GM19324 (cell line): ENCODE data around the gene NAXE.
"Not testable (repeated sequence)": the region's sequence is repeated elsewhere in the genome, so short reads cannot be mapped to it uniquely, and the experiment has no call there.

Experiments
- ATAC-seq: cut with Tn5 transposase; IDR thresholded peaks from one replicate; pipeline ENCODE4 v1.9.1; 2021; ENCODE audit warnings: mild to moderate bottlenecking, moderate library complexity; ENCODE audit not compliant: unreplicated experiment, low FRiP score

The NAXE gene

GRCh38 chr1:156566436-156566835 is 25.1 kb upstream of the NAXE start:
- ATAC-seq: no peak

GRCh38 chr1:156571261-156571852 is 20.2 kb upstream of the NAXE start:
- no peak for ATAC-seq

GRCh38 chr1:156571919-156572662 is 19.5 kb upstream of the NAXE start, which contains the start of gene IQGAP3:
Gene IQGAP3 (minus strand): TSS chr1:156572565. CDS start chr1:156572529, 36 bp downstream.
- peak; percentile 75 for ATAC-seq

GRCh38 chr1:156572663-156573018 is 18.9 kb upstream of the NAXE start:
- ATAC-seq: no peak

GRCh38 chr1:156574039-156574633 is 17.4 kb upstream of the NAXE start:
- no peak for ATAC-seq

GRCh38 chr1:156577550-156577949 is 14.0 kb upstream of the NAXE start:
- no peak for ATAC-seq

GRCh38 chr1:156578055-156578454 is 13.5 kb upstream of the NAXE start:
- no peak for ATAC-seq

- no peak for ATAC-seq
Measured at GRCh38 chr1:156579472-156579871, 12.1 kb upstream of the NAXE start, which contains the start of gene TTC24. Gene TTC24 (plus strand): TSS chr1:156579723. CDS start chr1:156581365, 1,642 bp downstream.

- ATAC-seq: no peak
Measured at GRCh38 chr1:156581661-156582387, 9.8 kb upstream of the NAXE start.

GRCh38 chr1:156582388-156583017 is 9.1 kb upstream of the NAXE start:
- ATAC-seq: no peak

- no peak for ATAC-seq
Measured at GRCh38 chr1:156583821-156584622, 7.6 kb upstream of the NAXE start.

- ATAC-seq: no peak
Measured at GRCh38 chr1:156584813-156585212, 6.8 kb upstream of the NAXE start.

GRCh38 chr1:156586323-156586722 is 5.3 kb upstream of the NAXE start:
- ATAC-seq: no peak

- ATAC-seq: no peak
Measured at GRCh38 chr1:156586892-156587477, 4.6 kb upstream of the NAXE start.

GRCh38 chr1:156587927-156588326 is 3.6 kb upstream of the NAXE start:
- ATAC-seq: not testable (repeated sequence)

GRCh38 chr1:156589546-156589945 is 2.0 kb upstream of the NAXE start:
- no peak for ATAC-seq

- ATAC-seq: no peak
Measured at GRCh38 chr1:156590326-156591180, 1.0 kb upstream of the NAXE start.

- ATAC-seq: peak; percentile 2
Measured at GRCh38 chr1:156591181-156591431, 470 bp upstream of the NAXE start.
